ENCODE measurements around the gene FILIP1L. TPM values are rescaled to one million over a fixed set of nuclear protein-coding genes. Genes with fewer than 3 reads are reported as not detected.

Gene FILIP1L
- total and polyA plus RNA-seq, 2 donors (not counting 1 experiment from before 2014, with no cell fraction given): 0.32 to 0.48 TPM

GRCh38 chr3:100005665-100006393 is 108.5 kb downstream of the FILIP1L start:
- no peaks in the 10 kb centered on the region for H3K4me1 ChIP-seq (ENCODE audit: control insufficient read depth in 2 of 2, insufficient read depth in 2 of 2, low read length in 2 of 2)
- H3K4me2 ChIP-seq (replicated peaks; ENCODE audit: low read depth, low read length, poor library complexity, severe bottlenecking): no peak overlapping the region
- Mint-ChIP-seq H3K4me1 (peaks cover 33% of the 10 kb centered on the region), H3K27ac (no peak overlapping the region), H3K4me3 (no peak overlapping the region), H3K27me3 (no peaks in the 10 kb centered on the region), H3K9me3 (ENCODE audit: insufficient read depth) (no peaks in the 10 kb centered on the region)
- ATAC-seq (ENCODE audit: low read depth) (no peak), DNase-seq (no peak)
- no peaks in the 10 kb centered on the region for H3K9me3 ChIP-seq (ENCODE audit: control extremely low read depth in 1 of 3, control insufficient read depth in 2 of 3, insufficient read depth in 1 of 3, low read length in 2 of 3)
- 100% methylated on average over 1 of the region's 2 CpGs for WGBS (ENCODE audit: insufficient coverage)
- no peak overlapping the region for H3K27ac ChIP-seq (ENCODE audit: low read length in 2 of 2)
- no peak overlapping the region for H3K9ac ChIP-seq (ENCODE audit: low read length)
- H3K36me3 ChIP-seq (replicated peaks in 1 of 2; ENCODE audit: control extremely low read depth in 1 of 2, control insufficient read depth in 1 of 2, extremely low read depth in 1 of 2, insufficient read depth in 2 of 2, low read length in 1 of 2): no peaks in the 10 kb centered on the region
- ChIA-PET CTCF (no interaction called here), POLR2A (interaction anchor here (0.6 kb wide), 1 partner anchor 27 kb away, joined by 5 read pairs; no protein-coding TSS in a partner anchor)
- no peaks in the 10 kb centered on the region for H3K27me3 ChIP-seq (replicated peaks in 1 of 4; ENCODE audit: control extremely low read depth in 1 of 4, control insufficient read depth in 3 of 4, insufficient read depth in 4 of 4, low read length in 3 of 4)
- H3K4me3 ChIP-seq (ENCODE audit: control extremely low read depth in 1 of 5, extremely low read depth in 1 of 5, insufficient read depth in 1 of 5, low read depth in 2 of 5, low read length in 4 of 5): no peak overlapping the region
- no peaks in the 10 kb centered on the region for H3K79me2 ChIP-seq (ENCODE audit: control insufficient read depth, insufficient read depth, low read length)
- TF ChIP-seq, protein P1, sequence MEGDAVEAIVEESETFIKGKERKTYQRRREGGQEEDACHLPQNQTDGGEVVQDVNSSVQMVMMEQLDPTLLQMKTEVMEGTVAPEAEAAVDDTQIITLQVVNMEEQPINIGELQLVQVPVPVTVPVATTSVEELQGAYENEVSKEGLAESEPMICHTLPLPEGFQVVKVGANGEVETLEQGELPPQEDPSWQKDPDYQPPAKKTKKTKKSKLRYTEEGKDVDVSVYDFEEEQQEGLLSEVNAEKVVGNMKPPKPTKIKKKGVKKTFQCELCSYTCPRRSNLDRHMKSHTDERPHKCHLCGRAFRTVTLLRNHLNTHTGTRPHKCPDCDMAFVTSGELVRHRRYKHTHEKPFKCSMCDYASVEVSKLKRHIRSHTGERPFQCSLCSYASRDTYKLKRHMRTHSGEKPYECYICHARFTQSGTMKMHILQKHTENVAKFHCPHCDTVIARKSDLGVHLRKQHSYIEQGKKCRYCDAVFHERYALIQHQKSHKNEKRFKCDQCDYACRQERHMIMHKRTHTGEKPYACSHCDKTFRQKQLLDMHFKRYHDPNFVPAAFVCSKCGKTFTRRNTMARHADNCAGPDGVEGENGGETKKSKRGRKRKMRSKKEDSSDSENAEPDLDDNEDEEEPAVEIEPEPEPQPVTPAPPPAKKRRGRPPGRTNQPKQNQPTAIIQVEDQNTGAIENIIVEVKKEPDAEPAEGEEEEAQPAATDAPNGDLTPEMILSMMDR (IDR thresholded peaks at IDR 0.05): no peak
- TF ChIP-seq EZH2 (IDR thresholded peaks at IDR 0.05; ENCODE audit: borderline replicate concordance, insufficient read depth, low read depth, low read length, poor library complexity, severe bottlenecking): no peak
- no peak overlapping the region for H2AFZ ChIP-seq (ENCODE audit: insufficient read depth, low read depth, low read length, poor library complexity, severe bottlenecking)
- no peaks in the 10 kb centered on the region for H4K20me1 ChIP-seq (ENCODE audit: control insufficient read depth, insufficient read depth, low read length, poor library complexity, severe bottlenecking)
- intact Hi-C loops (cut with micrococcal nuclease): no loop called here

GRCh38 chr3:100004931-100005330 is 109.4 kb downstream of the FILIP1L start:
- no peaks in the 10 kb centered on the region for H3K9me3 Mint-ChIP-seq (ENCODE audit: insufficient read depth)
- ATAC-seq (ENCODE audit: low read depth) (no peak), DNase-seq (no peak)
- intact Hi-C loops (cut with micrococcal nuclease): no loop called here
- Histone ChIP-seq H4K20me1 (ENCODE audit: control insufficient read depth, insufficient read depth, low read length, poor library complexity, severe bottlenecking) (no peaks in the 10 kb centered on the region), H3K36me3 (replicated peaks in 1 of 2; ENCODE audit: control extremely low read depth in 1 of 2, control insufficient read depth in 1 of 2, extremely low read depth in 1 of 2, insufficient read depth in 2 of 2, low read length in 1 of 2) (no peaks in the 10 kb centered on the region), H3K4me3 (ENCODE audit: control extremely low read depth in 1 of 5, extremely low read depth in 1 of 5, insufficient read depth in 1 of 5, low read depth in 2 of 5, low read length in 4 of 5) (no peak overlapping the region), H3K27ac (ENCODE audit: low read length in 2 of 2) (no peak overlapping the region), H3K4me2 (replicated peaks; ENCODE audit: low read depth, low read length, poor library complexity, severe bottlenecking) (no peak overlapping the region), H3K27me3 (replicated peaks in 1 of 4; ENCODE audit: control extremely low read depth in 1 of 4, control insufficient read depth in 3 of 4, insufficient read depth in 4 of 4, low read length in 3 of 4) (no peaks in the 10 kb centered on the region), H3K4me1 (ENCODE audit: control insufficient read depth in 2 of 2, insufficient read depth in 2 of 2, low read length in 2 of 2) (no peaks in the 10 kb centered on the region), H3K79me2 (ENCODE audit: control insufficient read depth, insufficient read depth, low read length) (no peaks in the 10 kb centered on the region), H3K9ac (ENCODE audit: low read length) (no peak overlapping the region), H3K9me3 (ENCODE audit: control extremely low read depth in 1 of 3, control insufficient read depth in 2 of 3, insufficient read depth in 1 of 3, low read length in 2 of 3) (no peaks in the 10 kb centered on the region), H2AFZ (ENCODE audit: insufficient read depth, low read depth, low read length, poor library complexity, severe bottlenecking) (no peak overlapping the region)
- H3K4me1 Mint-ChIP-seq: peaks cover 31% of the 10 kb centered on the region
- no peak for TF ChIP-seq EZH2 (IDR thresholded peaks at IDR 0.05; ENCODE audit: borderline replicate concordance, insufficient read depth, low read depth, low read length, poor library complexity, severe bottlenecking)
- TF ChIP-seq, protein P1 (IDR thresholded peaks at IDR 0.05): no peak
- ChIA-PET POLR2A (no interaction called here), CTCF (interaction anchor here (1.0 kb wide), 1 partner anchor 64 kb away, joined by 3 read pairs; no protein-coding TSS in a partner anchor)
- no peaks in the 10 kb centered on the region for H3K27me3 Mint-ChIP-seq
- WGBS (ENCODE audit: insufficient coverage): no CpG with 5 or more reads among the region's 1 CpG
- H3K4me3 Mint-ChIP-seq: no peak overlapping the region
- H3K27ac Mint-ChIP-seq: no peak overlapping the region

Measured in B cell (primary cell).